Fibroblast of peridontal ligament (primary cell): ENCODE results near the gene ESPL1.

Experiments used
- DNase-seq: peaks from one replicate; pipeline ENCODE4 v3.0.0-alpha.2; 2010; ENCODE audit errors: extremely low read depth

Gene ESPL1

GRCh38 chr12:53267999-53268629 is at the start of gene ESPL1:
Gene ESPL1 (plus strand): TSS chr12:53268299. CDS start chr12:53268767, 468 bp downstream.
- peak; percentile 58 for DNase-seq

- peak; percentile 59 for DNase-seq
Measured at GRCh38 chr12:53218551-53219291, 49.4 kb upstream of the ESPL1 start.

GRCh38 chr12:53219292-53219955 is 48.7 kb upstream of the ESPL1 start:
- DNase-seq: peak; percentile 46

- peak; percentile 69 for DNase-seq
Measured at GRCh38 chr12:53219956-53220693, 48.0 kb upstream of the ESPL1 start.

GRCh38 chr12:53220694-53221202 is 47.4 kb upstream of the ESPL1 start:
- peak; percentile 84 for DNase-seq

- peak; percentile 35 for DNase-seq
Measured at GRCh38 chr12:53221203-53222080, 46.7 kb upstream of the ESPL1 start.

- peak; percentile 68 for DNase-seq
Measured at GRCh38 chr12:53222170-53222721, 45.9 kb upstream of the ESPL1 start.

GRCh38 chr12:53222806-53223261 is 45.3 kb upstream of the ESPL1 start:
- peak; percentile 39 for DNase-seq

GRCh38 chr12:53223389-53224060 is 44.6 kb upstream of the ESPL1 start:
- DNase-seq: peak; percentile 59

- no peak for DNase-seq
Measured at GRCh38 chr12:53224061-53224896, 43.8 kb upstream of the ESPL1 start.

- peak; percentile 38 for DNase-seq
Measured at GRCh38 chr12:53224897-53225634, 43.0 kb upstream of the ESPL1 start.

GRCh38 chr12:53225635-53226424 is 42.3 kb upstream of the ESPL1 start:
- no peak for DNase-seq

- no peak for DNase-seq
Measured at GRCh38 chr12:53226815-53227214, 41.3 kb upstream of the ESPL1 start.

- no peak for DNase-seq
Measured at GRCh38 chr12:53227341-53227740, 40.8 kb upstream of the ESPL1 start.

GRCh38 chr12:53227836-53228235 is 40.3 kb upstream of the ESPL1 start:
- no peak for DNase-seq

- no peak for DNase-seq
Measured at GRCh38 chr12:53229454-53229853, 38.6 kb upstream of the ESPL1 start.

- DNase-seq: no peak
Measured at GRCh38 chr12:53230108-53230845, 37.8 kb upstream of the ESPL1 start.
